Brain microvascular endothelial cell (primary cell): ENCODE data around the gene C2CD2L.

Experiments used
- DNase-seq: peaks from one replicate; pipeline ENCODE4 v3.0.0-alpha.2; 2020
- H3K27ac ChIP-seq: fragments of 250-450 bp; sonication (Bioruptor Pico); 2 replicates; pipeline ENCODE4 v1.5.1; 2020; ENCODE audit warnings: mild to moderate bottlenecking, moderate library complexity
- H3K27me3 ChIP-seq: fragments of 250-450 bp; sonication (Bioruptor Pico); replicated peaks from 2 replicates; pipeline ENCODE4 v1.5.1; 2020; ENCODE audit warnings: mild to moderate bottlenecking
- H3K36me3 ChIP-seq: fragments of 250-450 bp; sonication (Bioruptor Pico); replicated peaks from 2 replicates; pipeline ENCODE4 v1.5.1; 2020; ENCODE audit warnings: mild to moderate bottlenecking
- H3K4me3 ChIP-seq: 2 replicates; pipeline ENCODE4 v1.5.1; 2011; ENCODE audit warnings: low read depth, mild to moderate bottlenecking, control low read depth, low read length, moderate library complexity
- in situ Hi-C: cut with HindIII; loops from 2 replicates; pipeline ENCODE4 v1.10.0; 2017; ENCODE audit warnings: low sequenced_read_pairs, low pct_ligation_motif_present
- TF ChIP-seq, protein P1 (sequence below): IDR thresholded peaks from 2 replicates; pipeline ENCODE4 v1.5.1; 2011; ENCODE audit warnings: low read depth, mild to moderate bottlenecking, moderate library complexity, low read length, control low read depth, inconsistent platforms; ENCODE audit errors: missing control alignments

Gene C2CD2L

DNA sequence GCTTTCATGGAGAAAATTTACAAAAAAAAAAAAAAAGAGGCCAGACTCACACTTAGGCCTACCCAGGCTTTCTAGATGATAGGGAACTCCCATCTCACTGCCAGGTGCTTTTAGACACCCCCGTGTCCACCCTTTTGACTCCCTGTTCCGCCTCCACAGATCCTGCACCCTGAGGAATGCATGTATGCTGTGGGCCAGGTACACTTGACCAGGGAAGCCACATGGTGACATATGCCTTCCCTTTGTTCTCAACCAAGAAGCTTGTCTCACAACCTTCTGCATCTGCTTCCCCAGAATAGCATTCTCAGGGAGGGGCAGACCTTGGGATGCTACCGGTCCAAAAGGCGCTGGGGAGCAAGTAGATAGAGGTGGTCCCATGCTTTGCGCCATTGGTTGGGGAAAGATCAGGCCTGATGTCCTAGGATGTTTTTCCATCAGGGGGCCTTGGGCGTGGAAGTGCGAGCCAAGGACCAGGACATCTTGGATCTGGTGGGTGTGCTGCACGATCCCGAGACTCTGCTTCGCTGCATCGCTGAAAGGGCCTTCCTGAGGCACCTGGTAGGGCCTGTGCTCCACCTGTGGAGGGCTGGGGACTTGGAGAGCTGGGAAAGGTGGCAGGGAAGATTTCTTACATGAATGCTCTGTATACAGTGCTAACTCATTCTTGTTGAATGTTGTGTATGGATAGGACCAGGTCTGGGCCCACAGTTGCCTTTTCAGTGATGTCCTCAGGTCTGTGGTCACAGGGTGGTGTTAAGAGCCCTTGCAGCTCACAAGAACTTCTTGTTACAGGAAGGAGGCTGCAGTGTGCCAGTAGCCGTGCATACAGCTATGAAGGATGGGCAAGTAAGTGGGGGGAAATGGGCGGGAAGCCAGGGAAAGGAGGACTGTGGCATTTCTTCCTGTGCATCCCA lies 14.9 kb upstream of the C2CD2L start:
- H3K4me3 ChIP-seq, result peak overlapping the region; percentile 81
- in situ Hi-C loops, result no loop called here
- no peaks in the 10 kb centered on the region for H3K27me3 ChIP-seq
- no peak for DNase-seq
- peaks cover 23% of the 10 kb centered on the region for H3K36me3 ChIP-seq
- TF ChIP-seq, protein P1, sequence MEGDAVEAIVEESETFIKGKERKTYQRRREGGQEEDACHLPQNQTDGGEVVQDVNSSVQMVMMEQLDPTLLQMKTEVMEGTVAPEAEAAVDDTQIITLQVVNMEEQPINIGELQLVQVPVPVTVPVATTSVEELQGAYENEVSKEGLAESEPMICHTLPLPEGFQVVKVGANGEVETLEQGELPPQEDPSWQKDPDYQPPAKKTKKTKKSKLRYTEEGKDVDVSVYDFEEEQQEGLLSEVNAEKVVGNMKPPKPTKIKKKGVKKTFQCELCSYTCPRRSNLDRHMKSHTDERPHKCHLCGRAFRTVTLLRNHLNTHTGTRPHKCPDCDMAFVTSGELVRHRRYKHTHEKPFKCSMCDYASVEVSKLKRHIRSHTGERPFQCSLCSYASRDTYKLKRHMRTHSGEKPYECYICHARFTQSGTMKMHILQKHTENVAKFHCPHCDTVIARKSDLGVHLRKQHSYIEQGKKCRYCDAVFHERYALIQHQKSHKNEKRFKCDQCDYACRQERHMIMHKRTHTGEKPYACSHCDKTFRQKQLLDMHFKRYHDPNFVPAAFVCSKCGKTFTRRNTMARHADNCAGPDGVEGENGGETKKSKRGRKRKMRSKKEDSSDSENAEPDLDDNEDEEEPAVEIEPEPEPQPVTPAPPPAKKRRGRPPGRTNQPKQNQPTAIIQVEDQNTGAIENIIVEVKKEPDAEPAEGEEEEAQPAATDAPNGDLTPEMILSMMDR, result no peak
- no peak overlapping the region for H3K27ac ChIP-seq

DNA sequence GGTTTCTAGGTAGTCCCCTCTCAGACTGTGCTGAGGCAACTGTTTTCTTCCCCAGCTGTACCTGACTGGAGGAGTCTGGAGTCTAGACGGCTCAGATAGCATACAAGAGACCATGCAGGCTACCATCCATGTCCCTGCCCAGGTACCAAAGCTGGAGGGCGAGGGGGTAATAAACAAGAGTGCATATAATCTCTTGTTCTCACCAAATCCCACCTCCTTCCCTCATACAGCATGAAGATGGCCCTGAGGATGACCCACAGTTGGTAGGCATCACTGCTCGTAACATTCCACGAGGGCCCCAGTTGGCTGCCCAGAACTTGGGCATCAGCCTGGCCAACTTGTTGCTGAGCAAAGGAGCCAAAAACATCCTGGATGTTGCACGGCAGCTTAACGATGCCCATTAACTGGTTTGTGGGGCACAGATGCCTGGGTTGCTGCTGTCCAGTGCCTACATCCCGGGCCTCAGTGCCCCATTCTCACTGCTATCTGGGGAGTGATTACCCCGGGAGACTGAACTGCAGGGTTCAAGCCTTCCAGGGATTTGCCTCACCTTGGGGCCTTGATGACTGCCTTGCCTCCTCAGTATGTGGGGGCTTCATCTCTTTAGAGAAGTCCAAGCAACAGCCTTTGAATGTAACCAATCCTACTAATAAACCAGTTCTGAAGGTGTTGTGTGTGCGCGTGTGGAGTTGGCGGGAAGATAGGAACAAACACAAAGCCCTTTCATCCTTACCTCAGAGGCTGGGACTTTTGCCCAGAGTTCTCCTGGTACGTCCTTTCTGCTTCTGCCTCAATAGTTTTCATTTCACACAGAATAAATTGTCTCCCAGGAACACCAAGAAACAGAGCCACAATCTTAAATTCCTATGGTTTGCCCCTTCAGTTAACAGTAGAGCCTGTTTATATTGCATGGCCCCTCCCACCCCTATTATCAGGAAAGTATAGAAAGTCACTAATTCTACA lies 14.0 kb upstream of the C2CD2L start:
- in situ Hi-C loops, result no loop called here
- no peak overlapping the region for H3K27ac ChIP-seq
- TF ChIP-seq, protein P1, result no peak
- peaks cover 31% of the 10 kb centered on the region for H3K36me3 ChIP-seq
- H3K4me3 ChIP-seq, result peak overlapping the region; percentile 81
- H3K27me3 ChIP-seq, result no peaks in the 10 kb centered on the region
- no peak for DNase-seq

DNA sequence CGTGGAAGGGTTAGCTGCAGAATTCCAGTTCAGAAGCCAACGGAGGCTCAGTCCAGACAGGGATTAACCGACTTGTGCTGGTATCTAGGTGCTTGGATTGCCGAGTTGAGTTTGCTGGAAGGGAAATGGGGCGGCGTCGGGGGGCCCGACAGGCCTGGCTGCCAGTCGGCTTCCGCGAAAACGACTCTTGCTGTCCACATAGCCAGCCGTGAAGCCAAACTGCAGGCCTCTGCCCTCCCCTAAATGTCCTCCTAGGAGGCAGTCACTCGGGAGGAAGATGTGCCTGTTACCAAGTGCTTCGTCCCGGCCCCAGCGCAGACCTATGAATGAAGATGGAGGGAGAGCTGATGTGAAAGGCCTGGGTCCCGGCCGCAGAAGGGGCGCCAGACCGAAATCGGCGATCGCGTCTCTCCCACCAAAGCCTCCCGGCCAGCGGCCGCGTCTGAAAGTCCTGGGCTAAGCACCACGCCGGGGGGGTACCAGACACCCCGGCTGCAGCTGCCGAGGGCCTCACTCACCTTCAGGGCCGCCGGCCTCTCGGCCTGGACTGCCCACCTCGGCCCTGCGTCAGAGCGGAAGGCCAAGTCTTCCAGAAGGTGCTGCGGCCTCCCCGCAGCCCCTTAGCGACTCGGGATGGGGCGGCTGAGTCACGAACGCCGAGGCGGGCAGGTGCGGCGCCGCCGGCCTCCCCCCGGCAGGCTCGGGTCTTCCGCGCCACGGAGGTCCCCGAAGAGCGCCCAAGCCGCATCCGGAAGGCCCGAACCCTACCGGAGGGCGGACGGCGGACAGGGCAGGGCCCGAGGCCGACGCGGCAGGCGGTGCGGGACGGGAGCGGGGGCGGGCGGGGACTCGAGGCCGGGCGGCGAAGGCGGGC lies 13.0 kb upstream of the C2CD2L start:
- no peaks in the 10 kb centered on the region for H3K27me3 ChIP-seq
- peak; percentile 18 for DNase-seq
- H3K36me3 ChIP-seq, result peaks cover 30% of the 10 kb centered on the region
- H3K4me3 ChIP-seq, result peak overlapping the region; percentile 81
- H3K27ac ChIP-seq, result peak overlapping the region; percentile 32
- TF ChIP-seq, protein P1, result no peak
- in situ Hi-C loops, result no loop called here

DNA sequence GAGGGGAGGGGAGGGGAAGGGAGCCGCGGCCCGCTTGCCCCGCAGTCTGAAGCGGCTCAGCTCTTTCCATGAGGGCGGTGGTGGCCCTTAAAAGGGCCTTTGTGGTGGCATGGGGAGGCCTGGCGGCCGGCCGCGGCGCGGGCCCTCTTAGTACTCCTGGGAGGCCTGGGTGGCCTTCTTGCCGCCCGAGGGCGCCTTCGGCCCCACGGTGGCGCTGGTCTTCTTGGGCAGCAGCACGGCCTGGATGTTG lies 12.4 kb upstream of the C2CD2L start:
- Histone ChIP-seq H3K36me3 (peaks cover 30% of the 10 kb centered on the region), H3K27ac (peak overlapping the region; percentile 32), H3K27me3 (no peaks in the 10 kb centered on the region), H3K4me3 (peak overlapping the region; percentile 81)
- TF ChIP-seq, protein P1, result peak; percentile 80
- peak; percentile 77 for DNase-seq
- in situ Hi-C loops, result no loop called here

DNA sequence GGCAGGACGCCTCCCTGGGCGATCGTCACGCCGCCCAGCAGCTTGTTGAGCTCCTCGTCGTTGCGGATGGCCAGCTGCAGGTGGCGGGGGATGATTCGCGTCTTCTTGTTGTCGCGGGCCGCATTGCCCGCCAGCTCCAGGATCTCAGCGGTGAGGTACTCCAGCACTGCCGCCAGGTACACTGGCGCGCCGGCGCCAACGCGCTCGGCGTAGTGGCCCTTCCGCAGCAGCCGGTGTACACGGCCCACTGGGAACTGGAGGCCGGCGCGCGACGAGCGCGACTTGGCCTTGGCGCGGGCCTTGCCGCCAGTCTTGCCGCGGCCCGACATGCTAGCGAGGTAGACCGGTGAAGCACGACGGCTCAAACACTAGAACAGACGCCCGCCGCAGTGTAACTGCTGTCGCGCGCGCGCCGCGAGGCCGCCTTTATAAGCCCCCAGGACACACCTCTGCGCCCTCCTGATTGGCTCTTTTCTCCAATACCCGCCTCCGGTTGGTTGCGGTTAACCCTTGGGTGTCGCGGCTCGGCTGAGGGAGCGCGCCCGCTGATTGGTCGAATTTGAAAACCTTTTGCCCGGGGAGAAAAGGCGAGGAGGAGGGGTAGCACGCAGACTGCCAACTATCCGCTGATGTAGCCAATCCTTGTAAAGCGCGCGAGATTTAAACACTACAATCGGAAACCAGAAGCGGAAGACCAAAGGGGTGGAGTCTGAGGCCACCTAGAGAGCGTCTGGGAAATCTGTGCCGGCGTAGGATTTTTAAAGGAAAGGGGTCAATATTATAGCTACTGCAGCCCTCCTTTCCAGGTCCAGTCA lies 11.9 kb upstream of the C2CD2L start:
- Histone ChIP-seq H3K27ac (peak overlapping the region; percentile 32), H3K4me3 (peak overlapping the region; percentile 81), H3K27me3 (no peaks in the 10 kb centered on the region), H3K36me3 (peaks cover 30% of the 10 kb centered on the region)
- TF ChIP-seq, protein P1, result no peak
- DNase-seq, result peak; percentile 100
- in situ Hi-C loops, result no loop called here
